WTC11 (cell line): ENCODE data around the gene FTCD. TPM values are rescaled to one million over a fixed set of nuclear protein-coding genes. Genes with fewer than 3 reads are reported as not detected.

ENCODE experiments used
- ATAC-seq: fragments of 200-7000 bp; cut with Tn5 transposase; 2 replicates; pipeline ENCODE4 v1.10.0; 2021; ENCODE audit warnings: mild to moderate bottlenecking, moderate library complexity
- CTCF ChIA-PET: fragments of 300-600 bp; sonication (Branson Sonifier 250); formaldehyde crosslinking; loops from one replicate; lab custom pipeline; 2021; ENCODE audit warnings: antibody characterized with exemption; lab: Charles Lee
- POLR2A ChIA-PET: fragments of 350-600 bp; sonication (Branson Sonifier 250); formaldehyde crosslinking; loops from one replicate; lab custom pipeline; 2021; ENCODE audit warnings: antibody characterized with exemption; lab: Charles Lee
- DNase-seq: peaks from one replicate; pipeline ENCODE4 v3.0.0; 2021; ENCODE audit warnings: low spot score
- H3K27ac Mint-ChIP-seq: 2 replicates; pipeline ENCODE4 v1.8.0; 2021; ENCODE audit warnings: mixed read lengths
- H3K27me3 Mint-ChIP-seq: 2 replicates; pipeline ENCODE4 v1.8.0; 2021; ENCODE audit warnings: low read depth, mild to moderate bottlenecking, moderate library complexity, mixed read lengths
- H3K36me3 Mint-ChIP-seq: 2 replicates; pipeline ENCODE4 v1.8.0; 2021; ENCODE audit warnings: mixed read lengths
- H3K4me1 Mint-ChIP-seq: 2 replicates; pipeline ENCODE4 v1.8.0; 2022; ENCODE audit warnings: mixed read lengths
- H3K4me3 Mint-ChIP-seq: 2 replicates; pipeline ENCODE4 v1.8.0; 2021; ENCODE audit warnings: mild to moderate bottlenecking, moderate library complexity, mixed read lengths
- H3K9me3 Mint-ChIP-seq: 2 replicates; pipeline ENCODE4 v1.8.0; 2021; ENCODE audit warnings: mixed read lengths
- CREB1 ChIP-seq: sonication (generic); formaldehyde crosslinking; IDR thresholded peaks from 2 replicates; pipeline ENCODE4 v1.8.0; 2023; ENCODE audit warnings: mild to moderate bottlenecking, missing genetic modification reagents
- CREM ChIP-seq: sonication (generic); formaldehyde crosslinking; IDR thresholded peaks from 2 replicates; pipeline ENCODE4 v1.8.1; 2022; ENCODE audit warnings: mild to moderate bottlenecking, missing genetic modification reagents, moderate library complexity
- ESRRA ChIP-seq: sonication (generic); formaldehyde crosslinking; IDR thresholded peaks from 2 replicates; pipeline ENCODE4 v1.8.1; 2022; ENCODE audit warnings: mild to moderate bottlenecking, missing genetic modification reagents, borderline replicate concordance
- FOXJ3 ChIP-seq: sonication (generic); formaldehyde crosslinking; IDR thresholded peaks from 2 replicates; pipeline ENCODE4 v1.9.0; 2021; ENCODE audit warnings: missing genetic modification reagents, mild to moderate bottlenecking, borderline replicate concordance
- HMGA2 ChIP-seq: fragments of 250-450 bp; sonication (Bioruptor Pico); IDR thresholded peaks from 2 replicates; pipeline ENCODE4 v1.4.0; 2021; ENCODE audit warnings: mild to moderate bottlenecking, moderate library complexity
- IRF2 ChIP-seq: sonication (generic); formaldehyde crosslinking; IDR thresholded peaks from 2 replicates; pipeline ENCODE4 v1.8.0; 2022; ENCODE audit warnings: low read depth, missing genetic modification reagents, borderline replicate concordance
- NFE2L1 ChIP-seq: sonication (generic); formaldehyde crosslinking; IDR thresholded peaks from 2 replicates; pipeline ENCODE4 v1.8.1; 2023; ENCODE audit warnings: missing genetic modification reagents
- NFYB ChIP-seq: sonication (generic); formaldehyde crosslinking; conservative IDR thresholded peaks from 2 replicates; pipeline ENCODE4 v1.8.0; 2022; ENCODE audit warnings: low read depth, missing genetic modification reagents
- NR2C2 ChIP-seq: sonication (generic); formaldehyde crosslinking; IDR thresholded peaks from 2 replicates; pipeline ENCODE4 v1.8.0; 2022; ENCODE audit warnings: mild to moderate bottlenecking, missing genetic modification reagents
- NR3C1 ChIP-seq: sonication (generic); formaldehyde crosslinking; conservative IDR thresholded peaks from 2 replicates; pipeline ENCODE4 v1.8.1; 2023; ENCODE audit warnings: low read depth, mild to moderate bottlenecking, missing genetic modification reagents
- RELA ChIP-seq: sonication (generic); formaldehyde crosslinking; IDR thresholded peaks from 2 replicates; pipeline ENCODE4 v1.8.1; 2022; ENCODE audit warnings: missing genetic modification reagents, mild to moderate bottlenecking, borderline replicate concordance
- RORB ChIP-seq: fragments of 250-450 bp; sonication (Bioruptor Pico); IDR thresholded peaks from 2 replicates; pipeline ENCODE4 v1.9.0; 2021; ENCODE audit warnings: mild to moderate bottlenecking
- TP53 ChIP-seq: sonication (generic); formaldehyde crosslinking; IDR thresholded peaks from 2 replicates; pipeline ENCODE4 v1.8.1; 2023; ENCODE audit warnings: mild to moderate bottlenecking, missing genetic modification reagents
- ZNF396 ChIP-seq: fragments of 250-450 bp; sonication (Bioruptor Pico); IDR thresholded peaks from 2 replicates; pipeline ENCODE4 v1.8.0; 2021; ENCODE audit warnings: mild to moderate bottlenecking, moderate library complexity, borderline replicate concordance
- ZNF423 ChIP-seq: fragments of 250-450 bp; sonication (Bioruptor Pico); IDR thresholded peaks from 2 replicates; pipeline ENCODE4 v2.1.2; 2022; ENCODE audit warnings: mild to moderate bottlenecking, moderate library complexity
- ZNF671 ChIP-seq: fragments of 250-450 bp; sonication (Bioruptor Pico); IDR thresholded peaks from 2 replicates; pipeline ENCODE4 v1.8.0; 2021; ENCODE audit warnings: mild to moderate bottlenecking
- total RNA-seq: library from RNA; stranded (reverse); gene quantifications from 3 replicates; pipeline ENCODE4 v1.2.3, GENCODE V29; 2021
- TF ChIP-seq, protein P1 (sequence below): sonication (generic); formaldehyde crosslinking; conservative IDR thresholded peaks from 2 replicates; pipeline ENCODE4 v1.8.1; 2022; ENCODE audit warnings: mild to moderate bottlenecking, missing genetic modification reagents
- TF ChIP-seq, protein P2 (sequence below): sonication (generic); formaldehyde crosslinking; IDR thresholded peaks from 2 replicates; pipeline ENCODE4 v1.8.1; 2022; ENCODE audit warnings: mild to moderate bottlenecking, moderate library complexity, missing genetic modification reagents
- TF ChIP-seq, protein P3 (sequence below): sonication (generic); formaldehyde crosslinking; IDR thresholded peaks from 2 replicates; pipeline ENCODE4 v1.8.0; 2022; ENCODE audit warnings: mild to moderate bottlenecking, missing genetic modification reagents
- TF ChIP-seq, protein P4 (sequence below): sonication (generic); formaldehyde crosslinking; IDR thresholded peaks from 2 replicates; pipeline ENCODE4 v1.8.0; 2022; ENCODE audit warnings: mild to moderate bottlenecking, missing genetic modification reagents
- TF ChIP-seq, protein P5 (sequence below): sonication (generic); formaldehyde crosslinking; IDR thresholded peaks from 2 replicates; pipeline ENCODE4 v1.8.1; 2023; ENCODE audit warnings: mild to moderate bottlenecking, missing genetic modification reagents

The FTCD gene
- total RNA-seq, 1 experiment from 2014 or later = 6.1 TPM

DNA sequence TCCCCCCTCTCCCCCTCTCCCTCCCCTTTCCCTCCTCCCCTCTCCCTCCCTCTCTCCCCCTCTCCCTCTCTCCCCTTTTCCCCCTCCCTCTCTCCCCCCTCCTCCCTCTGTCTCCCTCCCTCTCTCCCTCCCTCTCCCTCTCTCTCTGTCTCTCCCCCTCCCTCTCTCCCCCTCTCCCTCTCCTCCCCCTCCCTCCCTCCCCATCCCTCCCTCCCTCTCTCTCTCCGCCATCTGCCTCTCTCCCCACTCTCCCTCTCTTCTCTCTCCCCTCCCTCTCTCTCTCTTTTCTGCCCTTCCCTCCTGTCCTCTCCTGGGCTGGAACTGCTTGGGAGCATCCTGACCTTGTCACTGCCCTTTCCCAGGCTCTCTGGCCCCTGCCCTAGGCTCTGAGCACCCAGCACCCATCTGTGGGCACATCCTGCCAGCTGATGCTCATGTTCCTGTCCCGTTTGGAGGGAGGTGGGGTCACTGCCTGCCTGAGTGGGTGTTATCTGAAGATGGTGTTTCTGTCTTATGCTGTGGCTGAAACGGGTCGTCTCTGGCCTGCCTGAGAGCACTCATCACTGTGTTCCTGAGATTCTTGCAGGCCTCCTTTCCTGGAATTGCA, 10.8 kb downstream of the FTCD start:
- H3K36me3 Mint-ChIP-seq = peaks cover 10% of the 10 kb centered on the region
- ATAC-seq (no peak), DNase-seq (no peak)
- POLR2A ChIA-PET = no interaction called here
- no peak overlapping the region for H3K4me3 Mint-ChIP-seq
- no peak overlapping the region for H3K27ac Mint-ChIP-seq
- H3K4me1 Mint-ChIP-seq = peaks cover 10% of the 10 kb centered on the region
- CTCF ChIA-PET = interaction anchor here (1.4 to 3.2 kb wide), 5 partner anchors 28 to 223 kb away, joined by 3 to 36 read pairs (median 6); no protein-coding TSS in a partner anchor
- H3K9me3 Mint-ChIP-seq = peaks cover 6% of the 10 kb centered on the region; the same call in 1 of the 2 replicates
- H3K27me3 Mint-ChIP-seq = no peaks in the 10 kb centered on the region
- TF ChIP-seq HMGA2 (no peak), ZNF423 (no peak), CREM (no peak), NFE2L1 (no peak), NR3C1 (CRISPR knock-in tag) (no peak), NR2C2 (CRISPR knock-in tag) (no peak)
- TF ChIP-seq, protein P1, sequence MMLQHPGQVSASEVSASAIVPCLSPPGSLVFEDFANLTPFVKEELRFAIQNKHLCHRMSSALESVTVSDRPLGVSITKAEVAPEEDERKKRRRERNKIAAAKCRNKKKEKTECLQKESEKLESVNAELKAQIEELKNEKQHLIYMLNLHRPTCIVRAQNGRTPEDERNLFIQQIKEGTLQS (CRISPR knock-in tag) = no peak
- TF ChIP-seq, protein P2, sequence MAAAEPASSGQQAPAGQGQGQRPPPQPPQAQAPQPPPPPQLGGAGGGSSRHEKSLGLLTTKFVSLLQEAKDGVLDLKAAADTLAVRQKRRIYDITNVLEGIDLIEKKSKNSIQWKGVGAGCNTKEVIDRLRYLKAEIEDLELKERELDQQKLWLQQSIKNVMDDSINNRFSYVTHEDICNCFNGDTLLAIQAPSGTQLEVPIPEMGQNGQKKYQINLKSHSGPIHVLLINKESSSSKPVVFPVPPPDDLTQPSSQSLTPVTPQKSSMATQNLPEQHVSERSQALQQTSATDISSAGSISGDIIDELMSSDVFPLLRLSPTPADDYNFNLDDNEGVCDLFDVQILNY (CRISPR knock-in tag) = no peak
- TF ChIP-seq, protein P3, sequence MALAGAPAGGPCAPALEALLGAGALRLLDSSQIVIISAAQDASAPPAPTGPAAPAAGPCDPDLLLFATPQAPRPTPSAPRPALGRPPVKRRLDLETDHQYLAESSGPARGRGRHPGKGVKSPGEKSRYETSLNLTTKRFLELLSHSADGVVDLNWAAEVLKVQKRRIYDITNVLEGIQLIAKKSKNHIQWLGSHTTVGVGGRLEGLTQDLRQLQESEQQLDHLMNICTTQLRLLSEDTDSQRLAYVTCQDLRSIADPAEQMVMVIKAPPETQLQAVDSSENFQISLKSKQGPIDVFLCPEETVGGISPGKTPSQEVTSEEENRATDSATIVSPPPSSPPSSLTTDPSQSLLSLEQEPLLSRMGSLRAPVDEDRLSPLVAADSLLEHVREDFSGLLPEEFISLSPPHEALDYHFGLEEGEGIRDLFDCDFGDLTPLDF (CRISPR knock-in tag) = no peak

DNA sequence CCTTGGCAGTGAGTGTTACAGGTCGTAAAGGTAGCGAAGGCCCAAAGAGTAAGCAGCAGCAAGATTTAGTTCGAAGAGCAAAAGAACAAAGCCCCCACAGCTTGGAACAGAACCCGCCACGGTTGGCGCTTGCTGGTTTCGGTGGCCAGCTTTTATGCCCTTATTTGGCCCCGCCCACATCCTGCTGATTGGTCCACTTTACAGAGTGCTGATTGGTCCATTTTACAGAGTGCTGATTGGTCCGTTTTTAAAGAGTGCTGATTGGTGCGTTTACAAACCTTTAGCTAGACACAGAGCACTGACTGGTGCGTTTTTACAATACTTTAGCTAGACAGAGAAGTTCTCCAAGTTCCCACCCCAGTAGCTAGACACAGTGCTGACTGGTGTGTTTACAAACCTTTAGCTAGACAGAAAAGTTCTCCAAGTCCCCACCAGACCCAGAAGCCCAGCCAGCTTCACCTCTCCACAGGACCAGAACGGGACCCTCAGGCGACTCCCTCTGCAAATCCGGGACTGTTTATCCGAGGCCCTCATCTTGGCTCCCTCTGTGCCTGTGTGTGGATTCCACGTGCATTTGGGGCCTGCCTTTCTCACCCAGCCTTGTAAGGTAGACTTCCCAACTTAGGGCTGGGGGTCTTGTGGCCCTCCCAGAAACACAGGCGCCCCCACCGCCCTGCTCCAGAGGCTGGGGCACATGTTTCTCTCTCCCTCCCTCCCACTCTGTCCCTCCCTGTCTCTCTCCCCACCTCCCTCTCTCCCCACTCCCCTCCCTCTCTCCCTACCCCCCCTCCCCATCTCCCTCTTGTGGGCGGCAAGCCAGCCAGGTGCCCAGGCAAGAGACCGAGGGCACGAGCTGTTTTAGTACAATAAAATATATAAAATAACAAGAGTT, 12.6 kb downstream of the FTCD start:
- H3K4me1 Mint-ChIP-seq = peaks cover 10% of the 10 kb centered on the region
- H3K27me3 Mint-ChIP-seq = no peaks in the 10 kb centered on the region
- peaks cover 10% of the 10 kb centered on the region for H3K36me3 Mint-ChIP-seq
- no peak overlapping the region for H3K4me3 Mint-ChIP-seq
- no peak overlapping the region for H3K27ac Mint-ChIP-seq
- peak; percentile 50 for TF ChIP-seq NFYB (CRISPR knock-in tag)
- TF ChIP-seq ESRRA = no peak
- TF ChIP-seq, all 79 proteins: peak for 1
- ChIA-PET POLR2A (interaction anchor here (0.5 kb wide), 1 partner anchor 14 kb away, joined by 3 read pairs; no protein-coding TSS in a partner anchor), CTCF (interaction anchor here (0.5 to 3.7 kb wide), 57 partner anchors 9 to 225 kb away, joined by 3 to 57 read pairs (median 3); partner anchors contain the start of genes COL6A1, FTCD and LSS)
- ATAC-seq = no peak
- DNase-seq = no peak
- H3K9me3 Mint-ChIP-seq = peaks cover 6% of the 10 kb centered on the region; the same call in 1 of the 2 replicates

DNA sequence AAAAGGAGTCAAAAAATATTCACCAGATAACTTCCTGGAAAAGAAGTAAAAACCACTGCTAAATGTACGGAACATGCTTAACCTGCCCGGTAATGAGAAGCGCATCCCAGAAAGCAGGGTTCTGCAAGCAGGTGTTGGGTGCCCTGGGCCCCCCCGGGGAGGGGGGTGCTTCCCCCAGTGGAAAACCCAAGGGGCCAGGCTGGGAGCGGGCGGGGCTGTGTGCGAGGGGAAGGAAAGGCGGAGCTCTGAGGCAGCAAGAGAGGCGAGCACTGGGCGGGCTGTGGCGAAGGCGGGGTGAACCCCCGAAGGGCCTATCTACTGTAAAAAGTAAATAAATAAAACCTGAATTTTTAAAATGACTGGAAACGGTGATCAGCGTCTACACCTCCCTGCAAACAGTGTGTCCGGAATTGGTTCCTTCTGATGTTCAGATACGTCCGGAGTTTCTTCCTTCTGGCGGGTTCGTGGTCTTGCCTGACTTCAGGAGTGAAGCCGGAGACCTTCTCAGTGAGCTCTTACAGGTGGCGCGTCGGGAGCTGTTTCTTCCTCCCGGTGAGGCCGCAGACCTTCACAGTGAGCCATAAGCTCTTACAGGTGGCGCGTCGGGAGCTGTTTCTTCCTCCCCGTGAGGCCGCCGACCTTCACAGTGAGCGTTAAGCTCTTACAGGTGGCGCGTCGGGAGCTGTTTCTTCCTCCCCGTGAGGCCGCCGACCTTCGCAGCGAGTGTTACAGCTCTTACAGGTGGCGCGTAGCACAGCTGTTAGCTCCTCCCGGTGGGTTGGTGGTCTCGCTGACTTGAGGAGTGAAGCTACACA, 13.4 kb downstream of the FTCD start:
- peaks cover 10% of the 10 kb centered on the region for H3K4me1 Mint-ChIP-seq
- ChIA-PET POLR2A (no interaction called here), CTCF (interaction anchor here (0.7 to 3.7 kb wide), 11 partner anchors 11 to 171 kb away, joined by 3 to 57 read pairs (median 5); no protein-coding TSS in a partner anchor)
- H3K4me3 Mint-ChIP-seq = no peak overlapping the region
- no peak for DNase-seq
- no peak for ATAC-seq
- H3K9me3 Mint-ChIP-seq = peaks cover 6% of the 10 kb centered on the region; the same call in 1 of the 2 replicates
- H3K27ac Mint-ChIP-seq = no peak overlapping the region
- H3K27me3 Mint-ChIP-seq = no peaks in the 10 kb centered on the region
- TF ChIP-seq, protein P4, sequence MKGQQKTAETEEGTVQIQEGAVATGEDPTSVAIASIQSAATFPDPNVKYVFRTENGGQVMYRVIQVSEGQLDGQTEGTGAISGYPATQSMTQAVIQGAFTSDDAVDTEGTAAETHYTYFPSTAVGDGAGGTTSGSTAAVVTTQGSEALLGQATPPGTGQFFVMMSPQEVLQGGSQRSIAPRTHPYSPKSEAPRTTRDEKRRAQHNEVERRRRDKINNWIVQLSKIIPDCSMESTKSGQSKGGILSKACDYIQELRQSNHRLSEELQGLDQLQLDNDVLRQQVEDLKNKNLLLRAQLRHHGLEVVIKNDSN (CRISPR knock-in tag) = no peak
- TF ChIP-seq RELA (CRISPR knock-in tag) (no peak), ZNF671 (CRISPR knock-in tag) (no peak), ZNF396 (CRISPR knock-in tag) (no peak), CREB1 (CRISPR knock-in tag) (no peak), FOXJ3 (CRISPR knock-in tag) (no peak), CREM (no peak), RORB (CRISPR knock-in tag) (no peak), NR2C2 (CRISPR knock-in tag) (no peak), IRF2 (CRISPR knock-in tag) (no peak), TP53 (CRISPR knock-in tag) (no peak)
- TF ChIP-seq, protein P3 (CRISPR knock-in tag) = no peak
- TF ChIP-seq, protein P5, sequence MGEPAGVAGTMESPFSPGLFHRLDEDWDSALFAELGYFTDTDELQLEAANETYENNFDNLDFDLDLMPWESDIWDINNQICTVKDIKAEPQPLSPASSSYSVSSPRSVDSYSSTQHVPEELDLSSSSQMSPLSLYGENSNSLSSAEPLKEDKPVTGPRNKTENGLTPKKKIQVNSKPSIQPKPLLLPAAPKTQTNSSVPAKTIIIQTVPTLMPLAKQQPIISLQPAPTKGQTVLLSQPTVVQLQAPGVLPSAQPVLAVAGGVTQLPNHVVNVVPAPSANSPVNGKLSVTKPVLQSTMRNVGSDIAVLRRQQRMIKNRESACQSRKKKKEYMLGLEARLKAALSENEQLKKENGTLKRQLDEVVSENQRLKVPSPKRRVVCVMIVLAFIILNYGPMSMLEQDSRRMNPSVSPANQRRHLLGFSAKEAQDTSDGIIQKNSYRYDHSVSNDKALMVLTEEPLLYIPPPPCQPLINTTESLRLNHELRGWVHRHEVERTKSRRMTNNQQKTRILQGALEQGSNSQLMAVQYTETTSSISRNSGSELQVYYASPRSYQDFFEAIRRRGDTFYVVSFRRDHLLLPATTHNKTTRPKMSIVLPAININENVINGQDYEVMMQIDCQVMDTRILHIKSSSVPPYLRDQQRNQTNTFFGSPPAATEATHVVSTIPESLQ (CRISPR knock-in tag) = no peak
- H3K36me3 Mint-ChIP-seq = peaks cover 10% of the 10 kb centered on the region
